NCI-H2029 treated with DMSO at 0.1 percent for 48 hours (cell line): ENCODE results near the gene PRXL2C.
"Not testable (repeated sequence)": the region's sequence is repeated elsewhere in the genome, so short reads cannot be mapped to it uniquely, and the experiment has no call there.

Experiments used
- DNase-seq: peaks from one replicate; lab custom pipeline; 2025; lab: John Stamatoyannopoulos, UW

Gene PRXL2C, protein sequence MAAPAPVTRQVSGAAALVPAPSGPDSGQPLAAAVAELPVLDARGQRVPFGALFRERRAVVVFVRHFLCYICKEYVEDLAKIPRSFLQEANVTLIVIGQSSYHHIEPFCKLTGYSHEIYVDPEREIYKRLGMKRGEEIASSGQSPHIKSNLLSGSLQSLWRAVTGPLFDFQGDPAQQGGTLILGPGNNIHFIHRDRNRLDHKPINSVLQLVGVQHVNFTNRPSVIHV

GRCh38 chr9:96655198-96655851, at the start of gene PRXL2C:
Gene PRXL2C, minus strand, starts transcription at chr9:96655317. Its CDS starts 36 bp downstream, at chr9:96655281.
- DNase-seq = no peak

- DNase-seq = not testable (repeated sequence)
Measured at GRCh38 chr9:96700721-96701375, 45.7 kb upstream of the PRXL2C start.

GRCh38 chr9:96691326-96691725, 36.2 kb upstream of the PRXL2C start:
- no peak for DNase-seq

- no peak for DNase-seq
Measured at GRCh38 chr9:96688745-96689464, 33.8 kb upstream of the PRXL2C start.

GRCh38 chr9:96688187-96688586, 33.1 kb upstream of the PRXL2C start:
- DNase-seq = peak; percentile 95

- peak; percentile 77 for DNase-seq
Measured at GRCh38 chr9:96686638-96687335, 31.7 kb upstream of the PRXL2C start.

- DNase-seq = no peak
Measured at GRCh38 chr9:96680812-96681499, 25.8 kb upstream of the PRXL2C start.

DNA sequence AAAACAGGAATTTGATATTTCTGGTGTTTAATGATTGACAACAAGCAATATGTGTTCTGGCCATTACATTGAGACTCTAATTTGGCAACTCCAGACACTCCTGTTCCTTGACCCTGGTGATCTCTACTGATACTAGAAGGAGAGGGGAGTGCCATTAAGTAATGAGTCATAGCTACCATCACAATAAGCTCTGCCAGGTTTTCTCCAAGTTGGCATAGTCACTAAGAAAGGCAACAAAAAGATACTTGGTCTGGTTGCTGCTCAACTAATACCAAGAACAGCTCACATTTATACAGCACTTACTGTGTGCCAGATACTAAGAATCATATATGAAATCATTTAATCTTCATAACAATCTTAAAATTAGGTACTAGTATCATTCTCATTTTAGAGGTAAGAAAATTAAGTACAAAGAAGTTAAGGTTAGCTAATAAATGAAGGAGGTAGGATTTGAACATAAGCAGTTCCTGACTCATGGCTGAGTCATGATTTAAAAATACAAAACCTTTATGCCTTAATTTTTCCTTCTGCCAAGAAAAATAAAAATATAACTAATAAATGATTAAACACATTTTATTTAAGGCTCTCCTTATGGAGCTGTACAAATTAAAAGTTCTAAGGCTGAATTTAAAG, 19.9 kb upstream of the PRXL2C start:
- DNase-seq = no peak

GRCh38 chr9:96673786-96674185, 18.7 kb upstream of the PRXL2C start:
- not testable (repeated sequence) for DNase-seq

DNA sequence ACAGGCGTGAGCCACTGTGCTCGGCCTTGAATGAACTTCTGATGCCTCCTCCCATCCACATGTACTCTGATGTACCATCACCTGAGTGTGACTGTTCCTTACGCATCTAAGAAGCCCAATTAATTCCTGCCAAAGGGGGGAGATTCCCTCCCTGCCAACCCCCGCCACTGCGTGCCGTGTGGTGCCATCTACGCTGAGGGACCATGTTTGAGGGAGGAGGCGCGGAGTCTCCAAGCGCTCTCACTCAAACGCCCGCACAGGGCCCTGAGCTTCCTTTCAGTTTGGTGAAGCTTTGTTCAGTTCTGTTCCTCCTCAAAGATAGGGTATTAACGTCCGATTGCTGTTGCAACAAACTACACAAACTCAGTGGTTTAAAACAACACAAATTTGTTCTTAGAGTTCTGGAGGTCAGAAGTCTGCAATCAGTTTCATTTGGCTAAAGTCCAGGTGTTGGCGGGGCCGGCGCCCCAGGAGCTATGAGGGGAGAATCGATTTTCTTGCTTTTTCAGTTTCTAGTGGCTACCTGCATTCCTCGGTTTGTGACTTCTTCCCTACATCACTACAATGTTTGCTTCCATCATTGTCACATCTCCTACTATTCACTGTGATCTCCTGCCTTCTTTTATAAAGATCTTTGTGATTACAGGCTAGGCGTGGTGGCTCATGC, 13.9 kb upstream of the PRXL2C start:
- DNase-seq = no peak

- no peak for DNase-seq
Measured at GRCh38 chr9:96667363-96667728, 12.2 kb upstream of the PRXL2C start.

DNA sequence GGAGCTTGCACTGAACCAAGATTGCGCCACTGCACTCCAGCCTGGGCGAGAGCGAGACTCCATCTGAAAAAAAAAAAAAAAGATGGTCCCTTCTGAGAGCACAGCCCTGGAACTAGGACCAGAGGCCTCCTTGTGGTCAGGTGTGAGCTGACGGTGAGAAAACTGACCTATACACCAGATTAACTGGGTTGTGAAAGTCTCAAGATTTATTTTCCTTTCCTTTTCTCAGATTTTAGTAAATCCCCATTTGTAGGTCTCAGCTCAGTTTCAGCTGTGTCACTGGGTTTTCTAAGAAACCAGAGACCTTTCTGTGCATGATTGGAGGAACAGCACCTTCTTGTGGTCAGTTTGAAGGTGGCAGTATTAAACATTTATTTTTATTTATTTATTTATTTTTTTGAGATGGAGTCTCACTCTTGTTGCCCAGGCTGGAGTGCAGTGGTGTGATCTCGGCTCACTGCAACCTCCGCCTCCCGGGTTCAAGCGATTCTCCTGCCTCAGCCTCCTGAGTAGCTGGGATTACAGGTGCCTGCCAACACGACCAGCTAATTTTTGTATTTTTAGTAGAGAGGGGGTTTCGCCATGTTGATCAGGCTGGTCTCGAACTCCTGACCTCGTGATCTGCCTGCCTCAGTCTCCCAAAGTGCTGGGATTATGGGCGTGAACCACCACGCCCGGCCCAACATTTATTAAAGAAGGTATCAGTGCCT, 11.7 kb upstream of the PRXL2C start:
- peak; percentile 57 for DNase-seq

- DNase-seq = no peak
Measured at GRCh38 chr9:96665789-96666188, 10.7 kb upstream of the PRXL2C start.

- no peak for DNase-seq
Measured at GRCh38 chr9:96663506-96664120, 8.5 kb upstream of the PRXL2C start.

DNA sequence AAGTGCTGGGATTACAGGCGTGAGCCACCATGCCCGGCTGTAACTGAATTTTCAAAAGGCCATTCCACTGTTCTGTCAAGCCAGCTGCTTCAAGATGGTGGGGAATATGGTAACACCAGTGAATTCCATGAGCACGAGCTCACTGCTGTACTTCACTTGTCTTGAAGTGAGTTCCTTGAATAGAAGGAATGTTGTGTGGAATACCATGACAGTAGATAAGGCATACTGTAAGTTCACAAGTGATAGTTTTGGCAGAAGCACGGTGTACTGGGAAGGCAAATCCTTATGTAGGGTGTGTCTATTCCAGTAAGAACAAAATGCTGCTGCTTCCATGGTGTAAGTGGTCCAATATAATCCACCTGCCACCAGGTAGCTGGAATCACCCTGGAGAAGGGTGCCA, 6.6 kb upstream of the PRXL2C start:
- DNase-seq = no peak

- peak; percentile 20 for DNase-seq
Measured at GRCh38 chr9:96660692-96661248, 5.7 kb upstream of the PRXL2C start.

- DNase-seq = peak; percentile 54
Measured at GRCh38 chr9:96654450-96655197, 493 bp downstream of the PRXL2C start.

GRCh38 chr9:96651626-96652025, 3.5 kb downstream of the PRXL2C start:
- DNase-seq = no peak
